Left kidney (tissue), 8 donors: ENCODE data around the gene PPIAL4G. TPM values are rescaled to one million over a fixed set of nuclear protein-coding genes. Genes with fewer than 3 reads are reported as not detected.
"Not testable (repeated sequence)": the region's sequence is repeated elsewhere in the genome, so short reads cannot be mapped to it uniquely, and the experiment has no call there.

Experiments
- DNase-seq: peaks from one replicate; pipeline ENCODE4 v3.0.0-alpha.2; 2013
- long read RNA-seq, 8 donors: transcript quantifications; one replicate each; lab custom pipeline, GENCODE V29; 2026
- polyA plus RNA-seq: library from polyadenylated mRNA; unstranded; fragments of 120-200 nt; gene quantifications from one replicate; pipeline ENCODE4 v1.2.1, GENCODE V29; 2013; ENCODE audit not compliant: insufficient read length

Gene PPIAL4G
- 0.13 TPM for polyA plus RNA-seq
- long read RNA-seq, donor 1, result 0 reads
- long read RNA-seq, donor 2, partial matches to known transcripts, result 0 of 1 reads
- long read RNA-seq, donor 2, other reads (novel, unspliced or antisense), result 0 of 1 reads
- long read RNA-seq, donor 3, result 0 reads
- long read RNA-seq, donor 4, result 0 reads
- long read RNA-seq, donor 5, result 0 reads
- long read RNA-seq, donor 6, result 0 reads
- long read RNA-seq, donor 7, result 0 reads
- long read RNA-seq, donor 8, result 0 reads

- DNase-seq, result not testable (repeated sequence)
Measured at GRCh38 chr1:148483029-148483428, at the start of gene PPIAL4G. PPIAL4G (minus strand) TSS chr1:148483302; CDS start chr1:148483252, 50 bp downstream.

DNA sequence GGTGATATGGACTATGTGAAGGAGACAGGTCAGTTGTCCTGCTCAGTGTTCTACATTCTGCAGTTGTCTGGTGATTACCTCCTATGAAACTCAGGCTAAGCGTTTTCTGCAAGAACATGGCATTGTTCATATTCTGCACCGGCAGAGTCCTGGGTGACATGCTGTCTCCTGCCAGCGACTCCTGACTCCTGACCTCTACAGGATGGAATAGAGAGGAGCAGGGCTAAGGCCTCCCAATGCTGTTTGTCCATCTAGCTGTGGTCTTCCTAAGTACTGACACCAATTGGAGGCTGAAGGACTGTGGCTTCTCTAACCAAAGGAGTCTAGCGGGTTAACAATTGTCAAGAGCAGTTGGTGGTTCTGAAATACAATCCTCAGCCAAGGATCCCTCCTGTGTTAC, 49.1 kb upstream of the PPIAL4G start:
- not testable (repeated sequence) for DNase-seq

GRCh38 chr1:148529101-148529567, 46.0 kb upstream of the PPIAL4G start:
- DNase-seq, result not testable (repeated sequence)

- not testable (repeated sequence) for DNase-seq
Measured at GRCh38 chr1:148528591-148528990, 45.5 kb upstream of the PPIAL4G start.

DNA sequence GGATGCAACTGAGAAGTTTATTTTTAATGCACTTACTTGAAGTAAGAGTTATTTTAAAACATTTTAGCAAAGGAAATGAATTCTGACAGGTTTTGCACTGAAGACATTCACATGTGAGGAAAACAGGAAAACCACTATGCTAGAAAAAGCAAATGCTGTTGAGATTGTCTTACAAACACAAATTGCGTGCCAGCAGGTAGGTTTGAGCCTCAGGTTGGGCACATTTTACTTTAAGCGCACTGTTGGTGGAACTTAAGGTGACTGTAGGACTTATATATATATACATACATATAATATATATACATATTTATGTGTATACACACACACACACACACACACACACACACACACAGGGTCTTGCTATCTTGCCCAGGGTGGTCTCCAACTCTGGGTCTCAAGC, 43.5 kb upstream of the PPIAL4G start:
- DNase-seq, result not testable (repeated sequence)

DNA sequence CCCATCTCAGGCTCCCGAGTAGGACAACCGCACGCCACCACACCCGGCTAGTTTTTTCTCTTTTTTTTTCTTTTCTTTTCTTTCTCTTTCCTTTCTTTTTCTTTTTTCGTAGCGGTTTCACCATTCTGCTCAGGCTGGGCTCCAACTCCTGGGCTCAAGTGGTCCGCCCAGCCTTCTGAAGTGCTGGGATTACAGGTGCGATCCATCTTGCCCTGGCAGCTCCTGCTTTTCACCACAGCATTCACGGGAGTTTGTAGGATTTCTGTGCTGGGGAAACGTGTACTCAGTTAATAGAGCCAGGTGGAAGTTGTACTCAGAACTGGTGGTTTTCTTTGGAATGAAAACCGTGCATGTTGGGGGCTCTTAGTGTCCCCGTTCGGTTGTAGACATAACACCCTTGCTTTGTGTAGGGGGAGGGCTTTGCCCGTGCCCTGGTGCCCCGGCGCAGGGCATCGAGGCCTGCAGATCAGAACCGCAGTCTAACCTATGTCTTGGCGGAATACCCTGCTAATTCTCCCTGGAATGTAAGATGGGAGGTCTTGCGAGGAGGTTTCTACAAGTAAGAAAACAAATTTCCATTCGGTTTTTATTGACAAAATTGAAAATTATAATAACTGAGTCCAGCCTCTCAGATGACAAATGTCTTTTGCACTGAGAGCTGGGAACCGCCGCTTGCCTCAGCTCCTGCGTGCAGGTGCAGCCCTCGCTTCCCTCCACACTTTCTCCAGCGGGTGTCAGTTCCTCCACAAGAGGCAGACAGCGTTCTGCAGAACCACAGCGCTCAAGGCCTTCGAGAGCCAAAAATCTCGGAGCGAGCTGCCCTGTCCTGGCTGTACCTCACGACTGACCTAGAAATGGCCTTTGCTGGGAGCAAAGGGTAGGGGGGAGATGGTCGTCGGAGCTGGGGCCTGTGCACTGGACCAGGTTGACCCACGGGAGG, 40.4 kb upstream of the PPIAL4G start:
- DNase-seq, result not testable (repeated sequence)

DNA sequence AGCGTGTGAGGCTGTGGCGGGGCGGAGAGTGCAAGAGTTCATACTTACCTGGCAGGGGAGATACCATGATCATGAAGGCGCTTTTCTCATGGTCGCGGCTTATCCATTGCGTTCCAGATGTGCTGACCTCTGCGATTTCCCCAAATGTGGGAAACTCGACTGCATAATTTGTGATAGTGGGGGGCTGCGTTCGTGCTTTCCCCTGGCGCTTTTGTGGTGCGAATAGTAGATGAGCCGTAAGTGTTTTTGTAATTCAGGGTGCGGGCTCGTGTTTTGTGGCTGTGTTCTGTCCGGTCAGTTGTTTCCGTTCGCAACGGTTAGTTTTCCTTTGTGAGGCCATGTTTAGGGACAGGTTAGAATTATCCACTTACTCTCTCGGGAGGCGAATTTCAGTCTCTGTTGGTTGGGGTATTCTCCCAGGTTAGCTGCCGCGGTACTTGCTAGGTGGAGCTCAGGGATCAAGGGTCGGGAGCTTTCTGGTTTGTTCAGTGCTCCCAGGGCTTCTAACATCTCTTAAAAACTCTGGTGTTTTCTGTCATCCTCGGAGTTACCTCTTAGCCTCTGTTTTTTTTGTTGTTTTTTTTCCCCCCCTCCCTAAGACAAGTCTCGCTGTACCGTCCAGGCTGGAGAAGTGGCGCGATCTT, 39.6 kb upstream of the PPIAL4G start:
- peak; percentile 94 for DNase-seq

GRCh38 chr1:148522072-148522471, 39.0 kb upstream of the PPIAL4G start:
- DNase-seq, result peak; percentile 79

- not testable (repeated sequence) for DNase-seq
Measured at GRCh38 chr1:148514310-148514709, 31.2 kb upstream of the PPIAL4G start.

DNA sequence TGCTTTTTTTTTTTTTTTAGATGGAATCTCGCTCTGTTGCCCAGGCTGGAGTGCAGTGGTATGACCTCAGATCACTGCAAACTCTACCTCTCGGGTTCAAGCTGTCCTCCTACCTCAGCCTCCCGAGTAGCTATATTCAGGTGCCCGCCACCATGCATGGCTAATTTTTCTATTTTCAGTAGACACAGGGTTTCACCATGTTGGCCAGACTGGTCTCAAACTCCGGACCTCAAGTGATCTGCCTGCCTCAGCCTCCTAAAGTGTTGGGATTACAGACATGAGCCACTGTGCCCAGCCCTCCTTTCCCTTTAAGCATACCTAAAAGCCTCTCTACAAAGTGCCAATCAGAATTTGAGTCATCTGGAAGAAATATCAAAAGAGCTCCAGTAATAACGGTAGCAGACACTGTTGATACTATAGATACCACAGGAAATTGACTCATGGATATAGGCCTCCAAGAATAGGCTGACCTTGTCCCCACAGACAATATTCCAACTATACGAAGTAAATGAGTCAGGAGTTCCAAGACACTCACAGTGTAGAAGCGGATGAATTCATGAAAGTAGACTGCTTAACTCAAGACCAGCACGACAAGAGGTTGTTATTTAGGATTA, 29.6 kb upstream of the PPIAL4G start:
- not testable (repeated sequence) for DNase-seq

DNA sequence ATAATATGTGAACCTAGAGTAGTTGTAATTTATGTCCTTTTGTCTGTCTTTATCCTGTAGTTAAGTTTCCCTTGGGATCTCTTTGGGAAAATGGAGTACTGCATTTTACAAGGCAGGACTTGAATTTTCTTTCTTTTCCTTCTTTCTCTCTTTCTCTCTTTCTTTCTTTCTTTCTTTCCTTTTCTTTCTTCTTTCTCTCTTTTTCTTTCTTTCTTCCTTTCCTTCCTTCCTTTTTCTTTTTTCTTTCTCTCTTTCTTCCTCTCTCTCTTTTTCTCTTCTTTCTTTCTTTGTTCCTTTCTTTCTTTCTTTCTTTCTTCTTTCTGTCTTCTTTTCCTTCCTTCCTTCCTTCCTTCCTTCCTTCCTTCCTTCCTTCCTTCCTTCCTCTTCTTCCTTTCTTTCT, 10.8 kb upstream of the PPIAL4G start:
- not testable (repeated sequence) for DNase-seq

DNA sequence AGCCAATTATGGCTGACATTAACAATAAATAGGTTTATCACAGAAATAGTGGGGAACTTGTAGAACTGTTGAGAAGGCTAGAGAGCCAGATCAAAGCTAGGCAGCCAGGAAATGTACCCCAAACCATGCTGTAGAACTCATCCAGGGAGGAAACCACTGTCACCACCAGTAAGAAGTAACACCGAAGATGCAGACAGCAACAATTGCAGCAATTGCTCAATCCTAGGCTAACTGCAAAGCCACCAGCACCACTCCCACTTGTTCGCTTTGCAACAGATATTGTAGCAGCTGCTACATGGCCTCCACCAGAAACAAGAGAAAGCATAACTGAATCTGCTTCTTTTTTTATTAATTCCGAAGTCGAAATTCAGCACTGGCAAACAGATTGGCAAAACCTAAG, 2.0 kb downstream of the PPIAL4G start:
- DNase-seq, result not testable (repeated sequence)

DNA sequence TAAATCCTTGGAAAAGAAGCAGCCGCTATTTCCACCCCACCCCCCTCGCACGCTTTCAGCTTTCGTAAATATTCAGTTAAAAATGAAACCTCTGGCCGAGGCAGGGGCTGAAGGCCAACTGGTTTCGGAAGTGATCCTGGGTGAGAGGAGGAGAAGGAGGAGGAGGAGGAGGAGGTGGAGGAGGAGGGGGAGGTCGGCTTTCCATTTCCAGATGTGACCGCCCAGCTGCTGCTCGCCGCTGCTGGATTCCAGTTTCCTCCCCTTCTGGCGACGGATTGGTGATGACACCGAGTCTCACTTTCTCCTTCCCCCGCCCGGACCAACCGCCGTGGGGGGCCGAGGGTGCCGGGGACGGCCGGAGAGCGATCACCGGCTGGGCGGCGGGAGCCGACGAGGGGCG, 23.4 kb downstream of the PPIAL4G start:
- DNase-seq, result not testable (repeated sequence)

DNA sequence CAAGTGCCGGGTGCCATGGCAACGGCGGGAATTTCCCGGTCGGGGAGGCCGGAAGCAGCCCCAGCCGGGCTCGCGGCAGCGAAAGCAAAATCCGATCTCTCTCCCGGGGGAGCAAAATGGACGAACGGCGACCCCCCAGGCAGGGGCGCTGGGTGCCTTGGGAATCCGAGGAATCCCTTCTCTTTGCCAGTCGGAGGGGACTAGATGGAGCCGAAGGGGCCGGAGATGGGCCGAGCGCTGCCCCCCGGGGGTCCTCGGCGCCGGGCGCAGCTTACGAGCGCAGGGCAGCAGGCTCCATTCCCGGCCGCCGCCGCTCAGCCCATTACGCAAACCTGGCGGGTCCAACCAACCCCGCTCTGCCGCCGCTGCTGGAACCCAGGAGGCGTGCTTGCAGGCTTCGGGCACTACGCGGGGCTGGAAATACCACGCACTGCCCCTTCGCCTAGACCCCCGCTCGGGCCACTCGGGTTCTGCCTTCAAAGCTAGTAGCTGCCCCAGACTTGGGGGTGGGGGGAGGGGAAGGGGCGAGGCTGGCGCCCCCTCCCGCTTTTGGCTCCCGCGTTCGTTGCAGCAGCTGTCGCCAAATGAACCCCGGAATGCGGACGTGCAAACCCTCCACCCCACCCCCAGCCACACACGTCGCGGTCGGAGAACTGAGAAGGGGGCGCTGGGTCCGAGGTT, 24.1 kb downstream of the PPIAL4G start:
- peak; percentile 57 for DNase-seq

GRCh38 chr1:148458398-148458797, 24.7 kb downstream of the PPIAL4G start:
- DNase-seq, result not testable (repeated sequence)

DNA sequence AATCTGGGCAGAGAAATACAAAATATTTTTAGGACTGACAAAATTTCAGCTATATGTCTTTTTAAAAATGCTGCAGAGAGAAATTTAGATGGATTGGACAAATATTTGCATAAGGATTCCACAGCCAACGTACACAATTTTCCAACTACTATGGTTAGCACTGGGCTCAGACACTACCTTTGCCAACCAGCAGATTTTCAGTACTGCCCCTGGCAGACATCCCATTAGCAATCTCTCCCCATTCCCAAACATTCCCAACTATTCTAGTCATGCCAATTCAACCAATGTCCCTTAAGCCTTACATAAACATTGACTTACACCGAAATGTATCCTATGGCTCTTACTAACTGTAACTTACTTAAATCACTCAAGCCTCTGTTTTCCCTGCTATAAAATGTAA, 30.3 kb downstream of the PPIAL4G start:
- DNase-seq, result not testable (repeated sequence)

- not testable (repeated sequence) for DNase-seq
Measured at GRCh38 chr1:148439654-148440325, 43.3 kb downstream of the PPIAL4G start.

DNA sequence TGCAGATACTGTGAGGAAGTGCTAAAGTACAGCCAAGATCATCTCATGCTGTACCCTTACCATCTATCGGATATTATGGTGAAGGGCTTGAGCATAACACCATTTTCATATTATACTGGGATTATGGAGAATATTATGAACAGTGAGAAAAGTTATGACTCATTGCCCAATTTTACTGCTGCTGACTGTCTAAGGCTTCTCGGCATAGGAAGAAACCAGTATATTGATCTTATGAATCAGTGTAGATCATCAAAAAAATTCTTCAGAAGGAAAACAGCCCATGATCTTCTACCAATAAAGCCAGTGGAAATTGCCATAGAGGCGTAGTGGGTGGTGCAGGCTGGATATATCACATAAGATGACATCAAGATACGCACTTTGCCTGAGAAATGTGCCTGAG, 47.7 kb downstream of the PPIAL4G start:
- DNase-seq, result no peak

DNA sequence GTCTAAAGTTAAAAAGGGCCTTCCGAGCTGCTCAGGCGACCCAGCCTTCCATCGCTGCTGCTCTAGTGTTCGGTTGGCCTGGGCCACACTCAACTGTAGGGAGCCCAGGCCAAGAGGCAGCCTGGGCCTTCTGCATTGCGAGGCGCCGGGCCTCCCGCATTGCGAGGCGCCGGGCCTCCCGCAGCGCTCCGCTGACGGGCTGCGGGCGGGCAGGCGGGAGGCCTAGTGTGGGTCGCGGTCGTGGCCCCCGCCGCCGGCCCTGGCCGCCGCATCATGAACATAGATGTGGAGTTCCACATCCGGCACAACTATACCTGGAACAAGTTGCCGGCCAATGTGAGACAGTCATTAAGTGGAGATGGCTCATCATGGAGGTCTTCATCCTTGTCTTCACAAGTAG, 48.3 kb downstream of the PPIAL4G start:
- no peak for DNase-seq

GRCh38 chr1:148432916-148433317, 50.2 kb downstream of the PPIAL4G start:
- not testable (repeated sequence) for DNase-seq
